H9 (cell line): ENCODE results near the gene ADAM19. TPM values are rescaled to one million over a fixed set of nuclear protein-coding genes. Genes with fewer than 3 reads are reported as not detected.

ENCODE experiments used
- DNase-seq: peaks from one replicate; pipeline ENCODE4 v3.0.0-alpha.2; 2017
- H2AFZ ChIP-seq: one replicate; pipeline ENCODE4 v1.6.1; 2013; ENCODE audit warnings: mild to moderate bottlenecking, low read length, control low read depth, moderate library complexity
- H2AK5ac ChIP-seq: 2 replicates; pipeline ENCODE4 v1.6.1; 2013; ENCODE audit warnings: low read length, control low read depth, mixed read lengths; ENCODE audit not compliant: insufficient read length
- H2BK120ac ChIP-seq: one replicate; pipeline ENCODE4 v1.6.1; 2013; ENCODE audit warnings: low read depth, mild to moderate bottlenecking, low read length, control low read depth, inconsistent platforms; ENCODE audit not compliant: poor library complexity, severe bottlenecking
- H2BK12ac ChIP-seq: 2 replicates; pipeline ENCODE4 v1.6.1; 2013; ENCODE audit warnings: low read length, control low read depth, mixed read lengths, low read depth; ENCODE audit not compliant: insufficient read length
- H2BK15ac ChIP-seq: 2 replicates; pipeline ENCODE4 v1.6.1; 2013; ENCODE audit warnings: low read depth, low read length, control low read depth
- H2BK20ac ChIP-seq: one replicate; pipeline ENCODE4 v1.6.1; 2013; ENCODE audit warnings: low read depth, mild to moderate bottlenecking, low read length, control low read depth, inconsistent platforms; ENCODE audit not compliant: poor library complexity, severe bottlenecking
- H2BK5ac ChIP-seq: 2 replicates; pipeline ENCODE4 v1.6.1; 2013; ENCODE audit warnings: low read length, control low read depth, mixed read lengths; ENCODE audit not compliant: insufficient read length
- H3K14ac ChIP-seq: 2 replicates; pipeline ENCODE4 v1.6.1; 2013; ENCODE audit warnings: low read length, control low read depth; ENCODE audit not compliant: insufficient read depth
- H3K18ac ChIP-seq: 2 replicates; pipeline ENCODE4 v1.6.1; 2013; ENCODE audit warnings: low read depth, mild to moderate bottlenecking, mixed read lengths, low read length, control low read depth; ENCODE audit not compliant: insufficient read length
- H3K23ac ChIP-seq: 2 replicates; pipeline ENCODE4 v1.6.1; 2013; ENCODE audit warnings: low read length, control low read depth, mixed read lengths, low read depth; ENCODE audit not compliant: insufficient read length
- H3K23me2 ChIP-seq: 2 replicates; pipeline ENCODE4 v1.6.1; 2013; ENCODE audit warnings: low read depth, mild to moderate bottlenecking, mixed read lengths, low read length, control low read depth; ENCODE audit not compliant: insufficient read length, poor library complexity, severe bottlenecking
- H3K27ac ChIP-seq: 2 replicates; pipeline ENCODE4 v1.5.1; 2013; ENCODE audit warnings: low read length, control low read depth, mixed read lengths, low read depth; ENCODE audit not compliant: insufficient read length
- H3K27me3 ChIP-seq: 2 replicates; pipeline ENCODE4 v1.6.1; 2013; ENCODE audit warnings: low read length, control low read depth, inconsistent platforms; ENCODE audit not compliant: insufficient read depth
- H3K4ac ChIP-seq: 2 replicates; pipeline ENCODE4 v1.6.1; 2013; ENCODE audit warnings: low read depth, mild to moderate bottlenecking, control low read depth, inconsistent platforms, low read length, moderate library complexity
- H3K4me1 ChIP-seq: 2 replicates; pipeline ENCODE4 v1.6.1; 2013; ENCODE audit warnings: low read length, control low read depth, inconsistent platforms; ENCODE audit not compliant: insufficient read depth
- H3K4me2 ChIP-seq: 2 replicates; pipeline ENCODE4 v1.6.1; 2013; ENCODE audit warnings: low read length, control low read depth, mixed read lengths; ENCODE audit not compliant: insufficient read length, insufficient read depth
- H3K56ac ChIP-seq: 2 replicates; pipeline ENCODE4 v1.6.1; 2013; ENCODE audit warnings: low read depth, mild to moderate bottlenecking, mixed read lengths, low read length, control low read depth; ENCODE audit not compliant: insufficient read length
- H3K79me1 ChIP-seq: 2 replicates; pipeline ENCODE4 v1.6.1; 2013; ENCODE audit warnings: low read depth, mild to moderate bottlenecking, moderate library complexity, low read length, control low read depth, inconsistent platforms; ENCODE audit not compliant: insufficient read depth, poor library complexity, severe bottlenecking
- H3K79me2 ChIP-seq: 2 replicates; pipeline ENCODE4 v1.6.1; 2013; ENCODE audit warnings: low read length, control low read depth, inconsistent platforms; ENCODE audit not compliant: insufficient read depth
- H3K9ac ChIP-seq: 2 replicates; pipeline ENCODE4 v1.6.1; 2013; ENCODE audit warnings: low read length, control low read depth, mixed read lengths; ENCODE audit not compliant: insufficient read length; ENCODE audit errors: extremely low read depth
- H3K9me3 ChIP-seq: one replicate; pipeline ENCODE4 v1.6.1; 2013; ENCODE audit warnings: low read depth, low read length, inconsistent platforms; ENCODE audit not compliant: control insufficient read depth
- H3T11ph ChIP-seq: one replicate; pipeline ENCODE4 v1.6.1; 2013; ENCODE audit warnings: mild to moderate bottlenecking, low read length, control low read depth, inconsistent platforms
- H4K20me1 ChIP-seq: one replicate; pipeline ENCODE4 v1.6.1; 2013; ENCODE audit not compliant: control insufficient read depth, insufficient read length, insufficient read depth
- H4K5ac ChIP-seq: 2 replicates; pipeline ENCODE4 v1.6.1; 2013; ENCODE audit warnings: low read depth, mild to moderate bottlenecking, mixed read lengths, low read length, control low read depth; ENCODE audit not compliant: insufficient read length
- H4K8ac ChIP-seq: replicated peaks from 2 replicates; pipeline ENCODE4 v1.6.1; 2013; ENCODE audit warnings: low read length, control low read depth, mixed read lengths, low read depth; ENCODE audit not compliant: insufficient read length
- H4K91ac ChIP-seq: 2 replicates; pipeline ENCODE4 v1.6.1; 2013; ENCODE audit warnings: low read depth, mild to moderate bottlenecking, moderate library complexity, mixed read lengths, low read length, control low read depth; ENCODE audit not compliant: insufficient read length
- H3K27ac Mint-ChIP-seq, 3 experiments: 2 replicates in 2 of 3; 3 replicates in 1 of 3; pipeline ENCODE4 v1.8.0; 2020 to 2021; ENCODE audit warnings: mixed read lengths in 3 of 3, mild to moderate bottlenecking in 1 of 3, moderate library complexity in 1 of 3
- H3K27me3 Mint-ChIP-seq: 2 replicates; pipeline ENCODE4 v1.8.0; 2021; ENCODE audit warnings: low read depth, mild to moderate bottlenecking, moderate library complexity, mixed read lengths
- H3K36me3 Mint-ChIP-seq, 3 experiments: 2 replicates in 2 of 3; 3 replicates in 1 of 3; pipeline ENCODE4 v1.8.0; 2020 to 2021; ENCODE audit warnings: low read depth in 3 of 3, mixed read lengths in 3 of 3; ENCODE audit not compliant: insufficient read depth in 1 of 3
- H3K4me1 Mint-ChIP-seq, 2 experiments: 2 replicates each; pipeline ENCODE4 v1.8.0; 2020; ENCODE audit warnings: mixed read lengths in 2 of 2
- H3K4me3 Mint-ChIP-seq, 2 experiments: 2 replicates in 1 of 2; 3 replicates in 1 of 2; pipeline ENCODE4 v1.8.0; 2020 to 2021; ENCODE audit warnings: mild to moderate bottlenecking in 2 of 2, mixed read lengths in 2 of 2, moderate library complexity in 1 of 2
- H3K9me3 Mint-ChIP-seq, 2 experiments: 2 replicates in 1 of 2; 3 replicates in 1 of 2; pipeline ENCODE4 v1.8.0; 2020; ENCODE audit warnings: mild to moderate bottlenecking in 2 of 2, mixed read lengths in 2 of 2, moderate library complexity in 1 of 2
- WGBS: extraction: QIAGEN DNeasy Blood & Tissue Kit; methylation state at CpG from one replicate; pipeline ENCODE4 v1.1.7; 2013; ENCODE audit warnings: missing lambda C conversion rate, low lambda C conversion rate, mixed read lengths; ENCODE audit not compliant: insufficient read length; ENCODE audit errors: extremely low coverage; 5-methylcytosine and 5-hydroxymethylcytosine counted together
- total RNA-seq: library from RNA; stranded (reverse); gene quantifications from 2 replicates; pipeline ENCODE4 v1.2.1, GENCODE V29; 2021
- TF ChIP-seq, protein P1 (sequence below): fragments of 200-600 bp; sonication (generic); conservative IDR thresholded peaks from 3 replicates; pipeline ENCODE4 v1.8.0; 2021; ENCODE audit warnings: antibody characterized with exemption, mild to moderate bottlenecking

Gene ADAM19
- total RNA-seq, 1 experiment from 2014 or later: 9.9 TPM

- Histone ChIP-seq H3T11ph (no peak overlapping the region), H3K18ac (no peak overlapping the region), H3K79me2 (no peaks in the 10 kb centered on the region), H3K27me3 (no peaks in the 10 kb centered on the region), H3K9ac (no peak overlapping the region), H2BK120ac (no peak overlapping the region), H3K23me2 (no peaks in the 10 kb centered on the region), H2BK12ac (no peak overlapping the region), H2BK20ac (no peak overlapping the region), H3K79me1 (no peaks in the 10 kb centered on the region), H4K20me1 (no peaks in the 10 kb centered on the region), H3K4me2 (no peak overlapping the region), H3K56ac (no peak overlapping the region), H3K23ac (no peak overlapping the region), H3K27ac (no peak overlapping the region), H3K9me3 (no peaks in the 10 kb centered on the region), H2AFZ (no peak overlapping the region), H3K14ac (no peak overlapping the region), H4K8ac (no peak overlapping the region), H2BK15ac (no peak overlapping the region), H3K4me1 (no peaks in the 10 kb centered on the region; the same call in 1 of the 2 replicates), H3K4ac (no peak overlapping the region), H2AK5ac (no peak overlapping the region), H4K5ac (no peak overlapping the region), H2BK5ac (no peak overlapping the region), H4K91ac (no peak overlapping the region)
- Mint-ChIP-seq H3K4me1 (no peaks in the 10 kb centered on the region), H3K4me3 (no peak overlapping the region), H3K27ac (no peak overlapping the region), H3K36me3 (no peaks in the 10 kb centered on the region), H3K27me3 (no peaks in the 10 kb centered on the region), H3K9me3 (no peaks in the 10 kb centered on the region)
- peak; percentile 51 for DNase-seq
- TF ChIP-seq, protein P1, sequence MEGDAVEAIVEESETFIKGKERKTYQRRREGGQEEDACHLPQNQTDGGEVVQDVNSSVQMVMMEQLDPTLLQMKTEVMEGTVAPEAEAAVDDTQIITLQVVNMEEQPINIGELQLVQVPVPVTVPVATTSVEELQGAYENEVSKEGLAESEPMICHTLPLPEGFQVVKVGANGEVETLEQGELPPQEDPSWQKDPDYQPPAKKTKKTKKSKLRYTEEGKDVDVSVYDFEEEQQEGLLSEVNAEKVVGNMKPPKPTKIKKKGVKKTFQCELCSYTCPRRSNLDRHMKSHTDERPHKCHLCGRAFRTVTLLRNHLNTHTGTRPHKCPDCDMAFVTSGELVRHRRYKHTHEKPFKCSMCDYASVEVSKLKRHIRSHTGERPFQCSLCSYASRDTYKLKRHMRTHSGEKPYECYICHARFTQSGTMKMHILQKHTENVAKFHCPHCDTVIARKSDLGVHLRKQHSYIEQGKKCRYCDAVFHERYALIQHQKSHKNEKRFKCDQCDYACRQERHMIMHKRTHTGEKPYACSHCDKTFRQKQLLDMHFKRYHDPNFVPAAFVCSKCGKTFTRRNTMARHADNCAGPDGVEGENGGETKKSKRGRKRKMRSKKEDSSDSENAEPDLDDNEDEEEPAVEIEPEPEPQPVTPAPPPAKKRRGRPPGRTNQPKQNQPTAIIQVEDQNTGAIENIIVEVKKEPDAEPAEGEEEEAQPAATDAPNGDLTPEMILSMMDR: peak; percentile 81
- no CpG with 5 or more reads among the region's 1 CpG for WGBS
Observed at GRCh38 chr5:157471709-157472108, 103.9 kb downstream of the ADAM19 start.
